Endodermal cell (in vitro differentiated cells): Measurements from ENCODE around the gene HDAC1. TPM values are rescaled to one million over a fixed set of nuclear protein-coding genes. Genes with fewer than 3 reads are reported as not detected.

Source experiments
- DNase-seq: peaks from one replicate; pipeline ENCODE4 v3.0.0-alpha.2; 2017
- H3K27ac ChIP-seq: 2 replicates; pipeline ENCODE4 v1.5.1; 2013; ENCODE audit warnings: mild to moderate bottlenecking, low read depth, low read length, moderate library complexity
- H3K27me3 ChIP-seq: 2 replicates; pipeline ENCODE4 v1.6.1; 2013; ENCODE audit warnings: mild to moderate bottlenecking, low read length, moderate library complexity; ENCODE audit not compliant: insufficient read depth, control insufficient read depth, poor library complexity, severe bottlenecking
- H3K36me3 ChIP-seq: 2 replicates; pipeline ENCODE4 v1.7.0; 2013; ENCODE audit warnings: mild to moderate bottlenecking, low read length, moderate library complexity; ENCODE audit not compliant: control insufficient read depth, insufficient read depth
- H3K4me1 ChIP-seq: one replicate; pipeline ENCODE4 v1.7.0; 2013; ENCODE audit warnings: low read length; ENCODE audit not compliant: control insufficient read depth, insufficient read depth
- H3K4me3 ChIP-seq: 2 replicates; pipeline ENCODE4 v1.5.1; 2013; ENCODE audit warnings: mild to moderate bottlenecking, low read length, moderate library complexity
- H3K9ac ChIP-seq: 2 replicates; pipeline ENCODE4 v1.6.1; 2013; ENCODE audit warnings: mild to moderate bottlenecking, low read length, moderate library complexity; ENCODE audit not compliant: poor library complexity, severe bottlenecking; ENCODE audit errors: extremely low read depth
- H3K9me3 ChIP-seq: 2 replicates; pipeline ENCODE4 v1.6.1; 2013; ENCODE audit warnings: mild to moderate bottlenecking, low read length, moderate library complexity; ENCODE audit not compliant: control insufficient read depth
- H3K27ac Mint-ChIP-seq: 2 replicates; pipeline ENCODE4 v1.8.0; 2020; ENCODE audit warnings: mixed read lengths
- H3K27me3 Mint-ChIP-seq: 2 replicates; pipeline ENCODE4 v1.8.0; 2021; ENCODE audit warnings: mild to moderate bottlenecking, mixed read lengths; ENCODE audit not compliant: insufficient read depth
- H3K36me3 Mint-ChIP-seq: 2 replicates; pipeline ENCODE4 v1.8.0; 2020; ENCODE audit warnings: low read depth, mixed read lengths
- H3K4me1 Mint-ChIP-seq: 2 replicates; pipeline ENCODE4 v1.8.0; 2020; ENCODE audit warnings: mixed read lengths
- H3K4me3 Mint-ChIP-seq: 2 replicates; pipeline ENCODE4 v1.8.0; 2020; ENCODE audit warnings: mild to moderate bottlenecking, moderate library complexity, mixed read lengths
- H3K9me3 Mint-ChIP-seq: 2 replicates; pipeline ENCODE4 v1.8.0; 2020; ENCODE audit warnings: mild to moderate bottlenecking, mixed read lengths
- CTCF ChIP-seq: fragments of 200-600 bp; sonication (generic); conservative IDR thresholded peaks from 2 replicates; pipeline ENCODE4 v1.5.0; 2021; ENCODE audit warnings: antibody characterized with exemption, mild to moderate bottlenecking
- WGBS, 2 experiments: methylation state at CpG; one replicate each; pipeline versions ENCODE4 v1.1.5 to v1.1.7; 2013; ENCODE audit warnings: missing lambda C conversion rate in 2 of 2, mixed read lengths in 1 of 2; ENCODE audit not compliant: insufficient coverage in 1 of 2, insufficient read length in 1 of 2; 5-methylcytosine and 5-hydroxymethylcytosine counted together
- total RNA-seq, 2 donors: library from RNA; stranded (reverse); fragmentation: NEBNext Ultra II Directional in 1 of 2; extraction: Animal tissue kit (Norgen Biotek cat#: 25700) in 1 of 2; gene quantifications; 2 replicates in 1 of 2; 3 replicates in 1 of 2; pipeline ENCODE4 v1.2.1, GENCODE V29; 2021

Gene HDAC1
- total RNA-seq, 2 donors from 2014 or later: 150 to 160 TPM

- WGBS, 2 experiments: 43 to 46% methylated on average over 12 to 15 of the region's 15 CpGs
- H3K27ac ChIP-seq: no peak overlapping the region
Measured at GRCh38 chr1:32336591-32336932, 44.7 kb downstream of the HDAC1 start.

GRCh38 chr1:32336963-32337675, 45.2 kb downstream of the HDAC1 start:
- no peaks in the 10 kb centered on the region for H3K9me3 ChIP-seq
- peaks cover 28% of the 10 kb centered on the region for H3K36me3 ChIP-seq
- peaks cover 9% of the 10 kb centered on the region for H3K27me3 ChIP-seq
- no peak overlapping the region for H3K27ac Mint-ChIP-seq
- H3K36me3 Mint-ChIP-seq: peaks cover 22% of the 10 kb centered on the region
- DNase-seq: no peak
- no peaks in the 10 kb centered on the region for H3K4me1 ChIP-seq
- peaks cover 25% of the 10 kb centered on the region for H3K27me3 Mint-ChIP-seq
- 82 to 93% methylated on average over 2 to 8 of the region's 8 CpGs for WGBS, 2 experiments
- peak overlapping the region; percentile 89 for H3K4me3 Mint-ChIP-seq
- no peak overlapping the region for H3K9ac ChIP-seq
- peaks cover 24% of the 10 kb centered on the region for H3K4me1 Mint-ChIP-seq
- no peaks in the 10 kb centered on the region for H3K9me3 Mint-ChIP-seq
- TF ChIP-seq CTCF: no peak
- H3K27ac ChIP-seq: no peak overlapping the region
- no peak overlapping the region for H3K4me3 ChIP-seq

More at GRCh38 chr1:32336591-32336932, 44.7 kb downstream of the HDAC1 start:
- TF ChIP-seq CTCF: no peak
- peaks cover 25% of the 10 kb centered on the region for H3K27me3 Mint-ChIP-seq
- peak overlapping the region; percentile 89 for H3K4me3 Mint-ChIP-seq
- H3K4me1 ChIP-seq: no peaks in the 10 kb centered on the region
- no peak overlapping the region for H3K27ac Mint-ChIP-seq
- H3K4me1 Mint-ChIP-seq: peaks cover 26% of the 10 kb centered on the region
- H3K9me3 ChIP-seq: no peaks in the 10 kb centered on the region
- H3K36me3 ChIP-seq: peaks cover 33% of the 10 kb centered on the region
- DNase-seq: no peak
- H3K9me3 Mint-ChIP-seq: no peaks in the 10 kb centered on the region
- no peak overlapping the region for H3K4me3 ChIP-seq
- peaks cover 27% of the 10 kb centered on the region for H3K36me3 Mint-ChIP-seq
- H3K9ac ChIP-seq: no peak overlapping the region
- H3K27me3 ChIP-seq: peaks cover 9% of the 10 kb centered on the region

GRCh38 chr1:32337855-32338636, 46.2 kb downstream of the HDAC1 start:
- Histone ChIP-seq H3K27ac (peak overlapping the region; percentile 92), H3K27me3 (peaks cover 9% of the 10 kb centered on the region), H3K4me1 (no peaks in the 10 kb centered on the region), H3K9ac (no peak overlapping the region), H3K9me3 (no peaks in the 10 kb centered on the region), H3K4me3 (no peak overlapping the region), H3K36me3 (peaks cover 19% of the 10 kb centered on the region)
- Mint-ChIP-seq H3K27me3 (peaks cover 25% of the 10 kb centered on the region), H3K4me1 (peaks cover 17% of the 10 kb centered on the region), H3K36me3 (peaks cover 17% of the 10 kb centered on the region), H3K4me3 (no peak overlapping the region), H3K9me3 (no peaks in the 10 kb centered on the region), H3K27ac (no peak overlapping the region)
- no peak for DNase-seq
- 81 to 85% methylated on average over 4 to 16 of the region's 16 CpGs for WGBS, 2 experiments
- no peak for TF ChIP-seq CTCF
